ENCODE results near the gene CDKAL1.

DNA sequence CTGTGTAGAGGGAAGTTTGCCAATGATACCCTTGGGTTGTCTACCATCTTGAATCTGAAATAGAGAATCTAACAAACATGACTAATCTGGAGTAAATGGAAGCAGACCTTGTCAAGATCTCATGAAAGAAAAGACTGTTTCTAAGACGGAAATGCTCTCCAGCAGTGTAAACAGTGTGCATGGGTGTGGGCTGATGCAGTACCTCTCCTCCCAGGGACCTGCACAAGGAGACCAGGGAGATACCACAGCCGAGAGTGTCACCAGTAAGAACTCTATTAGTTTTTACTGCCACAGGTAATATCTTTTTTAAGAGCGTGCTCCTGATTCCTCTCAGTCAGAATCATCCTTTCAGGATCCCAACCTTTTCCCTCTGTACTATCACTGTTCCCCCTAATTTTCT, 546.0 kb downstream of the CDKAL1 start:
- no peak for TF ChIP-seq EZH2 (IDR thresholded peaks at IDR 0.05)
- TF ChIP-seq, protein P1, sequence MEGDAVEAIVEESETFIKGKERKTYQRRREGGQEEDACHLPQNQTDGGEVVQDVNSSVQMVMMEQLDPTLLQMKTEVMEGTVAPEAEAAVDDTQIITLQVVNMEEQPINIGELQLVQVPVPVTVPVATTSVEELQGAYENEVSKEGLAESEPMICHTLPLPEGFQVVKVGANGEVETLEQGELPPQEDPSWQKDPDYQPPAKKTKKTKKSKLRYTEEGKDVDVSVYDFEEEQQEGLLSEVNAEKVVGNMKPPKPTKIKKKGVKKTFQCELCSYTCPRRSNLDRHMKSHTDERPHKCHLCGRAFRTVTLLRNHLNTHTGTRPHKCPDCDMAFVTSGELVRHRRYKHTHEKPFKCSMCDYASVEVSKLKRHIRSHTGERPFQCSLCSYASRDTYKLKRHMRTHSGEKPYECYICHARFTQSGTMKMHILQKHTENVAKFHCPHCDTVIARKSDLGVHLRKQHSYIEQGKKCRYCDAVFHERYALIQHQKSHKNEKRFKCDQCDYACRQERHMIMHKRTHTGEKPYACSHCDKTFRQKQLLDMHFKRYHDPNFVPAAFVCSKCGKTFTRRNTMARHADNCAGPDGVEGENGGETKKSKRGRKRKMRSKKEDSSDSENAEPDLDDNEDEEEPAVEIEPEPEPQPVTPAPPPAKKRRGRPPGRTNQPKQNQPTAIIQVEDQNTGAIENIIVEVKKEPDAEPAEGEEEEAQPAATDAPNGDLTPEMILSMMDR (IDR thresholded peaks at IDR 0.05) = no peak
- TF ChIP-seq EZH2phosphoT487 (IDR thresholded peaks at IDR 0.05) = no peak

Measured in neural progenitor cell (in vitro differentiated cells).